ENCODE measurements around the gene INTS3.

DNA sequence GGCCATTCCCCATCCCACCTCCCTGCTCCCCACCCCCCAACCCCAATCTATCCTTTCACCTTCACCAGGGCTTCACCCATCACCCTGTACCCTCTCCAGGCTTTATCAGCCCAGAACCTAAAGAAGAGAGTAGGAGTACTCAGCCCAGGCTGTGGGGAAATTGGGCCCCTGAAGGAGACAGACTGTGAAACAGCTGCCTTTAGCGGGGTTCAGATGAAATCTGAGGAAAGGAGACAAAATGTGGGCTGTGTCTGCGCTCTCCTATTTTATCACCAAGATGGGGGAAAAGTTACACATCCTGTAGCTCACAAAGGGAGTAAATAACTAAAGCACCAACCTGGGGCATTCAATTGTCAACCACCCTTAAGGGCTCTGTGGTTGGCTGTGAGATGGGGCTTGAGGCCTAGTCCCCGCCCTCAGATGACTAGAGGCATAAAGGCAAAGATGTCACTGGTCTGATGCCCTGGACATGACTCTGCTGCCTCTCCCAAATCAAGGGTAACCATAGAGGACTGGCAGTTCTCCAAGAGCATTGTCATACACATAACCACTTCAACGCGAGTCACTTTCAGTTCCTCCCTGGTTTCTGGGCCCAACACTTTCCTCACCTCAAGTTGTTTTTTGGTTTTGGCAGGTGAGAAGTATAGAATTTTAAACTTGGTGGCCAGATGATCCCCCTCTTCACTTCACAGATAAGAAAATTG is 77.3 kb downstream of the INTS3 start:
- TF ChIP-seq, protein P1, sequence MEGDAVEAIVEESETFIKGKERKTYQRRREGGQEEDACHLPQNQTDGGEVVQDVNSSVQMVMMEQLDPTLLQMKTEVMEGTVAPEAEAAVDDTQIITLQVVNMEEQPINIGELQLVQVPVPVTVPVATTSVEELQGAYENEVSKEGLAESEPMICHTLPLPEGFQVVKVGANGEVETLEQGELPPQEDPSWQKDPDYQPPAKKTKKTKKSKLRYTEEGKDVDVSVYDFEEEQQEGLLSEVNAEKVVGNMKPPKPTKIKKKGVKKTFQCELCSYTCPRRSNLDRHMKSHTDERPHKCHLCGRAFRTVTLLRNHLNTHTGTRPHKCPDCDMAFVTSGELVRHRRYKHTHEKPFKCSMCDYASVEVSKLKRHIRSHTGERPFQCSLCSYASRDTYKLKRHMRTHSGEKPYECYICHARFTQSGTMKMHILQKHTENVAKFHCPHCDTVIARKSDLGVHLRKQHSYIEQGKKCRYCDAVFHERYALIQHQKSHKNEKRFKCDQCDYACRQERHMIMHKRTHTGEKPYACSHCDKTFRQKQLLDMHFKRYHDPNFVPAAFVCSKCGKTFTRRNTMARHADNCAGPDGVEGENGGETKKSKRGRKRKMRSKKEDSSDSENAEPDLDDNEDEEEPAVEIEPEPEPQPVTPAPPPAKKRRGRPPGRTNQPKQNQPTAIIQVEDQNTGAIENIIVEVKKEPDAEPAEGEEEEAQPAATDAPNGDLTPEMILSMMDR (IDR thresholded peaks at IDR 0.05; ENCODE audit: insufficient read depth, low read depth, low read length): no peak
- no peak for TF ChIP-seq EZH2 (IDR thresholded peaks at IDR 0.05; ENCODE audit: insufficient read depth, low read length)
